GM10248 (cell line): Measurements from ENCODE around the gene EDEM2.
"Not testable (repeated sequence)": the region's sequence is repeated elsewhere in the genome, so short reads cannot be mapped to it uniquely, and the experiment has no call there.

ENCODE experiments used
- CTCF ChIA-PET: fragments of 300-600 bp; sonication (Branson Sonifier 250); formaldehyde crosslinking; extraction: SDS; loops from one replicate; lab custom pipeline; 2021; ENCODE audit warnings: antibody characterized with exemption; lab: Yijun Ruan, JAX
- POLR2A ChIA-PET: fragments of 350-650 bp; sonication (Branson Sonifier 250); formaldehyde crosslinking; extraction: SDS; loops from one replicate; lab custom pipeline; 2020; ENCODE audit warnings: antibody characterized with exemption; lab: Yijun Ruan, JAX
- DNase-seq: peaks from one replicate; pipeline ENCODE4 v3.0.0; 2012; ENCODE audit errors: extremely low spot score
- TF ChIP-seq, protein P1 (sequence below): IDR thresholded peaks from 2 replicates; pipeline ENCODE4 v1.5.1; 2012; ENCODE audit warnings: mild to moderate bottlenecking, low read depth; ENCODE audit errors: extremely low read depth, missing control alignments, control extremely low read depth

EDEM2 gene

GRCh38 chr20:35079472-35080347, 67.4 kb downstream of the EDEM2 start:
- ChIA-PET CTCF (interaction anchor here (1.3 kb wide), 1 partner anchor 16 kb away, joined by 5 read pairs; no protein-coding TSS in a partner anchor), POLR2A (no interaction called here)
- DNase-seq = no peak
- TF ChIP-seq, protein P1, sequence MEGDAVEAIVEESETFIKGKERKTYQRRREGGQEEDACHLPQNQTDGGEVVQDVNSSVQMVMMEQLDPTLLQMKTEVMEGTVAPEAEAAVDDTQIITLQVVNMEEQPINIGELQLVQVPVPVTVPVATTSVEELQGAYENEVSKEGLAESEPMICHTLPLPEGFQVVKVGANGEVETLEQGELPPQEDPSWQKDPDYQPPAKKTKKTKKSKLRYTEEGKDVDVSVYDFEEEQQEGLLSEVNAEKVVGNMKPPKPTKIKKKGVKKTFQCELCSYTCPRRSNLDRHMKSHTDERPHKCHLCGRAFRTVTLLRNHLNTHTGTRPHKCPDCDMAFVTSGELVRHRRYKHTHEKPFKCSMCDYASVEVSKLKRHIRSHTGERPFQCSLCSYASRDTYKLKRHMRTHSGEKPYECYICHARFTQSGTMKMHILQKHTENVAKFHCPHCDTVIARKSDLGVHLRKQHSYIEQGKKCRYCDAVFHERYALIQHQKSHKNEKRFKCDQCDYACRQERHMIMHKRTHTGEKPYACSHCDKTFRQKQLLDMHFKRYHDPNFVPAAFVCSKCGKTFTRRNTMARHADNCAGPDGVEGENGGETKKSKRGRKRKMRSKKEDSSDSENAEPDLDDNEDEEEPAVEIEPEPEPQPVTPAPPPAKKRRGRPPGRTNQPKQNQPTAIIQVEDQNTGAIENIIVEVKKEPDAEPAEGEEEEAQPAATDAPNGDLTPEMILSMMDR = no peak

- DNase-seq = no peak
- ChIA-PET POLR2A (no interaction called here), CTCF (interaction anchor here (0.9 to 2.8 kb wide), 5 partner anchors 13 to 23 kb away, joined by 3 to 11 read pairs (median 4); partner anchors contain the start of gene TRPC4AP)
- TF ChIP-seq, protein P1 = no peak
These were observed 69.3 kb downstream of the EDEM2 start for GRCh38 chr20:35077872-35078271.

- TF ChIP-seq, protein P1 = no peak
- DNase-seq = no peak
- ChIA-PET POLR2A (no interaction called here), CTCF (interaction anchor here (0.9 to 2.8 kb wide), 5 partner anchors 13 to 23 kb away, joined by 3 to 11 read pairs (median 4); partner anchors contain the start of gene TRPC4AP)
These were observed 69.8 kb downstream of the EDEM2 start for GRCh38 chr20:35077341-35077740.

GRCh38 chr20:35071436-35072153, 75.5 kb downstream of the EDEM2 start:
- DNase-seq, CTCF ChIA-PET, POLR2A ChIA-PET: not testable (repeated sequence)

DNA sequence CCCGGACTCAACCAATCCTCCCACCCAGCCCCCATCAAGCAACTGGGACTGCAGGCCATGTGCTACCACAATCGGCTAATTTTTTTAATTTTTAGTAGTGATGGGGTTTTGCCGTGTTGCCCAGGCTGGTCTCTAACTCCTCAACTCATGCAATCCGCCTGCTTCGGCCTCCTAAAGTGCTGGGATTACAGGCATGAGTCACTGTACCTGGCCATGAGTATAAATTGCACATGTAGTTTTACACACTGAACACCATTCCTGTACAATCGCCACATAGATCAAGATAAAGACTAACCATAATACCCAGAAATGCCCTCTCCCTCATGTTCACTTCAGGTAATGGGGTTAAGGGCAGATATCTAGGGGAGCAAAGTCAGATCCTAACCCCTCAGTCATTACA, 80.9 kb downstream of the EDEM2 start:
- ChIA-PET POLR2A (no interaction called here), CTCF (interaction anchor here (1.2 to 3.2 kb wide), 4 partner anchors 10 to 30 kb away, joined by 4 to 9 read pairs (median 4); no protein-coding TSS in a partner anchor)
- TF ChIP-seq, protein P1 = no peak
- no peak for DNase-seq
